ENCODE measurements around the gene IGLON5. TPM values are rescaled to one million over a fixed set of nuclear protein-coding genes. Genes with fewer than 3 reads are reported as not detected.

The IGLON5 gene
- not detected for total RNA-seq

DNA sequence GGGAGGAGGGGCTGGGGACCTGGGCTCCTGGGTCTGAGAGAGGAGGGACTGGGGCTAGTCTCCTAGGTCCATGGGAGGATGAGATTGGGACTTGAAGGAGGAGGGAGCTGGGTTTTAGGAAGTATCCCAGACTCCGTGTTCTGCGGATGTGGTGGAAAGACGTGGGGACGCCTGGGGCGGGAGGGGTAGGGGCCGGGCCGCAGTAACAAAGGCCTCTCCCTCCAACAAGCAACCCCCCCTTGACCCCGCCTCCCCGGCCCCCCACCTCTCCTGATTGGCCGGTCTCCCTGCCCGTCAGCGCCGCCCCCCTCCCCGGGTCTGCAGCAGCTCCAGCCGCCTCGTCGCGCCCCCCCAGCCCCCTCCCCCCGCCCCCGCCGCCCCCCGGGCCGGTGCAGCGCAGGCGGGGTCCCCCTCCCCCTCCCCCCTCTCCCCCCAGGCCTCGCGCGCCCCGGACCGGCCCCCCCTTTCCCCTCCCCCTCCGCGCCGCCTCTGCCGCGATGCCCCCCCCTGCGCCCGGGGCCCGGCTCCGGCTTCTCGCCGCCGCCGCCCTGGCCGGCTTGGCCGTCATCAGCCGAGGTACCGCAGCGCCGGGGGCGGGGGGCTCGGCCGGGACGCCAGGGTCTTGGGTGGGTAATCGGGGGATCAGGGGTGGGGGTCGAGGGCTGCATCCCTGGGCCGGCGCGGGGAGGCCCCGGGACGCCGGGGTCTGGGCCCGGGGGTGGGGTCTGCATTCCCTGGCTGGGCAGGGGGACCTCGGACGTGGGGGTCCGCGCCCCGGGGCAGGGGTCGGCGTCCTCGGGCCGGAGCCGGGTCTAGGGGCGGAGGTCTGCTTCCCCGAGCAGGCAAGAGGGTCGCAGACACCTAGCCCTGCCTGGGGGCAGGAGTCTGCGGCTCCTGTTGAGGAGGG is at the start of gene IGLON5:
Gene IGLON5 (plus strand): TSS at position 294 of the 907 bp plus-strand sequence. CDS start 204 bp downstream, at position 498.
- DNase-seq: no peak

DNA sequence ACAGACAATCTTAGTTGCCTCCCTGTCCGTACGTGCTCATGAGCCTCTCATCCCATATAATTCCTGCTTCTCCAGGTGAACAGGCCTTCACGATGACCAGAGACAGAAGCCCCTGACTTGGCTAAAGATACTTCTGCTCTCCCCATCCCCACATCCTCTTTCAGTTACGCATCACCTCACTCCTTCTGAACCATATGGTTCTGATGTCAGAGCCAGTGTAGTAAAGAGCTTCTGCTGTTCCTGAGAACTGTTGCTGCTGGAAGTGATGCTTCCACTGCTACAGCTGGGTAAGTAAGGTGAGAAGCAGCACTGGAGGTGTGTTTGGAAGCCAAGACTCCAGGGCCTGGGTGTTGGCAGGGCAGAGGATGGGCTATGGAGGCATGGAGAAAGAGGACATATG is 47.6 kb upstream of the IGLON5 start:
- DNase-seq: no peak

DNA sequence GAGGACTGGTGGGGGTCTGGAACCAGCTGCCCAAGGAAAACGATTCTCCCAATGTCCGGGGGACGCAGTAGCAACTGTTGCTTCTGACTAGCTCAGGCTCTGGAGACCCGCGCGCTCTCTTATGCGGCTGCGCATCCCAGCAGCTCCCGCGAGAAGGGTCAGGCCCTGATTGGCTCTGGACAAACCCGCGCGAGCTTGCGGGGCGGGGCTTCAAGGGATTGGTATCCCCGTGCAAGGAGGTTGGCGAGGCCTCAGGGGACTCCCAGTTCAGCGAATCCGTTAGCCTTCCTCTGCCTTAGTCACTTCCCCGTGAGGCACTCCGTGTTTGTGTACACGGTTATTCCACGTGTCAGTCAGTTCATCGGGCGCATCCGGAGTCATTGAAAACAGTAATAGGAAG is 40.4 kb upstream of the IGLON5 start:
- DNase-seq: no peak

DNA sequence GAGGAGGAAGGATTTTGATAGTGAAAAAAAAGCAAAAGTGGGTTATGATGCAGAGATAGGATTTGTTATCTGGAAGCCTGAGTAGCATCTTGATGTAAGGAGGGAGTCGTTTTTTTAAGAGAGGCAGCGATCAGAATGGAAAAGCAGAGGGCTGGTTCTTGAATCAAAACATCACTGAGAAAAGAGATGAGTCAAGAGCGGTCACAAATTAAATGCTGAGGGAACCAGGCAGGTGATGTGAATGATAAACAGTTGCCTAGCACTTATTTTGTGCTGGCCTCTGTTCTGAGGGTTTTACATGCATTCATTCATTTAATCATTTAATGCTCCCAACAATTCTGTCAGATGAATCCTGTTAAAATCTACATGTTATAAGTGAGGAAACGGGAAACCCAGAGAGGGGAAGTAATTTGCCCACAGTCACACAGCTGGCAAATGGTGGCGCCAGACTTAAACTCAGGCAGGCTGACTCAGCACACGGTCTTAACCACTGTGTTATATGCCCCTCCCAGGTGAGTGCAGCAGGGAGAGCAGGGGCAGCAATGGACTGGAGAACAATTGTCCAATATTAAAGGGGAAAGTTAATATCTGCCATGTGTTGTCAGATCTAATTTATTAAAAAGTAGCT is 39.1 kb upstream of the IGLON5 start:
- no peak for DNase-seq

- DNase-seq: no peak
Observed at GRCh38 chr19:51274049-51274770, 37.2 kb upstream of the IGLON5 start.

DNA sequence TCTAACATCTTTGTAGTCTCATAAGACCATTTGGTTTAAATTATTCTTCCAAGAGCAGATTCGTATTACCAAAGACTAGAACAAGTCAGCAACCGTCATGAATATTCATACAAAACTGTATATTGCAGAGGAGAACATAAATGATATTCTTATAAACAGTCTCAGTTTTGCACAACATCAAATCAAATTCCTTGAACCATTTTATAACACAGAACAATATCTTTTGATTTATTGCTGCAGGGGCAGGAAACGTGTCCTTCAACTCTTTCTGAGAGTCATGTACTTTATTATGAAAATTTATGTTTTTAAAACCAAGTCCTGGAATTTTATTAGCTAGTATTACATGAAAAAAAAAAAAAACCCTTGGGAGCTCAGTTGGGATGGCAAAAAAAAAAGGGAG is 34.3 kb upstream of the IGLON5 start:
- DNase-seq: no peak

- no peak for DNase-seq
Observed at GRCh38 chr19:51282335-51282734, 29.1 kb upstream of the IGLON5 start.

DNA sequence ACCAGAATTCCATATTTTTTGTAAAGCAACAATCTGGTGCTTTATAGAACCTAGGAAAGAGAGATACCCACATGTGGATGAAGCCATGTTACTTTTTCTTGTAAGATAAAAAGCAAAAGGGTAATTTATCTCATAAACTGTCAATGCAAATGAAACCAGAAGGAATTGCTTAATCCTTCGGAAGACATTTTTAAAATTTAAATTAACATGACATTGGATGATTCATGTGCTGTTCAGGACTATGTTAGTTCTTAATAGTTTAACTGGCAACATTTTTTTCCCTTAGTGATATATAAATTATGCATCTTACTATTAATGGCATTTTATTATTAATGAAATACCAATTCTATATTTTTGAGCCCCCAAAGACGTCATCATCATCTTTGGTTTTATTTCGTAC is 25.8 kb upstream of the IGLON5 start:
- no peak for DNase-seq

DNA sequence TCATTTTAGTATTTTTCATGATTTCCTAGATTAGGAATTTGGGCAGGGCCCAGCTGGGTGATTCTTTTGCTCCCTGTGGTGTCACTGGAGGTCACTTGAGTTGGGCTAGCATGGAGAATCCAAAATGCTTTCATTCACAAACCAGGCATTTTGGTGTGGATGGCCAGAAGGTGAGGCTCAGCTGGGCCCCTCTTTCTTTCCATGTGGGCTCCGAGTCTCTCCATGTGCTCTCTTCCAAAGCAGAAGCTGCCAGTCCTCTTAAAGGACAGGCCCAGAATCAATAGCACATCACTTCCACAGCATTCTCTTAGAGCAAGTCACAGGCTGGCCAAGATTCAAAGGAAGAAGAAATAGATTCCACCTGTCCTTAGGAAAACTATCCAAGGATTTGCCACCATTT is 21.8 kb upstream of the IGLON5 start:
- DNase-seq: no peak

GRCh38 chr19:51292971-51293370 is 18.5 kb upstream of the IGLON5 start:
- no peak for DNase-seq

GRCh38 chr19:51293571-51294210 is 17.8 kb upstream of the IGLON5 start:
- no peak for DNase-seq

DNA sequence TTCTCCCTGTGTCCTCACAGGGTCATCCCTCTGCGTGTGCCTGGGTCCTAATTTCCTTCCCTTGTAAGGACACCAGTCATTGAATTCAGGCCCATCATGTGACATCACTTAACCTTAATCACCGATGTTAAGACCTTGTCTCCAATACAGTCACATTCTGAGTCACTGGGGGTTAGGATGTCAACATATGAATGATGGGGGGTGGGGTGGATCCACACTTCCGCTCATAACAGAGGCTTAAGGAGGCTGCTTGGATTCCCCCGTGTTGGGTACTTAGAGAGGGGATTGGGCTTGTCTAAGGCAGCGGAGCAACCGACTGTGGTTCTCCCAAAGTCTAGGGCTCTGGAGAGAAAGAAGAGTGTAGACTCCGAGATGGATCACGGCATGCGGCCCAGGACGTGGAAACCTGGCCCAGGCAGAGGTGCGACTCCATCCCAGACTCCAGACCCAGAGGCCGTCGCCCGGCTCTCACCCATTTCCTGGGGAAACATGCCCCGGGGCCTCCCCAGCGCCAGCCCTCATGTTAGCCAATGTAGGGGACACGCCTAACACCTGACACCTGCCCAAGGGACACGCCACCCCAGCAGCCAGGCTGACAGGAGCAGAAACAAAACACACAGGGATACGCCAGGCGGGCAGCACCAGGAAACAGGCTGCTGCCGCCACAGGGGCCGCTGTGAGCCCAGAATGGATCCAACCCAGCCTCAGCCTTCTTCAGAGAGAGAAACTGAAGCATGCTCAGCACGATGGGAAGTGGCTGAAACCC is 17.1 kb upstream of the IGLON5 start:
- DNase-seq: no peak

GRCh38 chr19:51294977-51295375 is 16.5 kb upstream of the IGLON5 start:
- DNase-seq: no peak

GRCh38 chr19:51295382-51296126 is 15.9 kb upstream of the IGLON5 start:
- no peak for DNase-seq

DNA sequence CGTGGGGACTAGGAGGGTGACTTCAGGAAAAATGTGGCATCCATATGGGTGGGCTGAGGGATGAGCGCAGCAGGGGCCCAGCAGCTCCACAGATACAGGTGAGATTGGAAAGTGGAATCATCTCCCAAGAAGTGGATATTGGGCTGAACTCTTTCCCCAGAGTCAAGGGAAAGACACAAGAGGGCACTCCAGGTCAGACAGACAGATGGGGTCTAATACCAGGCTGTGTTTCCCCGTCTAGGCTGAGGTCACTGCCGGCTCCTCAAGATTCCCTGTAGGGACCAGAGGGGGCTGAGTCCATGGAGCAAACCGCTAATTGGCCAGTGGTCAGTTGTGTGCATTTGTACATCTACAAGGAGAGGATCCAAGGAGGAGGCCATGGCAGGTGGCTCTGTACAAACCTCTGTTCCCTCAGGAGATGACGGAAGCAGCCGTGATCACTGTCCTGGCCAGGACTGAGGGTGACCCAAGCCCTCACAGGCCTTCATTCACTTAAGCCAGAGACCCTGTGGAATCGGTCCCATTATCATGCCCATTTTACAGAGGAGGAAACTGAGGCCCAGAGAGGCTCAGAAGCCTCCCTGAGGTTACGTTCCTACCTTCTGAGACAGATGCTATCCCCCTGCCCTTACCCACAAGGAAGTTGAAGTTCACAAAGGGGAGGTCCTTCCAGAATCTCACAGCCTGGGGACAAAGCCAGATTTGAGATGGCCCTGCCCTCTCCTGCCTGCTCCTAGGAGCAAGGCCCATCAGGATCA is 14.9 kb upstream of the IGLON5 start:
- DNase-seq: no peak

GRCh38 chr19:51297406-51297805 is 14.0 kb upstream of the IGLON5 start:
- no peak for DNase-seq

DNA sequence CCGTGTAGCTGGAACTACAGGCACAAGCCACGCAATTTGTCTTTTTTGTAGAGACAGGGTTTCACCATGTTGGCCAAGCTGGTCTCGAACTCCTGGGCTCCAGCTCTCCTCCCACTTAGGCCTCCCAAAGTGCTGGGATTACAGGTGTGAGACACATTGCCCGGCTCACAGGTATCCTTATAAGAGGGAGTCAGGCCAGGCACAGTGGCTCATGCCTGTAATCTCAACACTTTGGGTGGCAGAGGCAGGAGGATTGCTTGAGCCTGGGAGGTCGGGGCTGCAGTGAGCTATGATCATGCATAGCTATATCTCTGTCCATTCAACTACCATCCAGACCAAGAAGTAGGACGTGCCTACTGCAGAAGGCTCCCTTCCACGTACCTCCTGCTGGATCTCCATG is 10.2 kb upstream of the IGLON5 start:
- no peak for DNase-seq

GRCh38 chr19:51305479-51305878 is 6.0 kb upstream of the IGLON5 start:
- DNase-seq: no peak

DNA sequence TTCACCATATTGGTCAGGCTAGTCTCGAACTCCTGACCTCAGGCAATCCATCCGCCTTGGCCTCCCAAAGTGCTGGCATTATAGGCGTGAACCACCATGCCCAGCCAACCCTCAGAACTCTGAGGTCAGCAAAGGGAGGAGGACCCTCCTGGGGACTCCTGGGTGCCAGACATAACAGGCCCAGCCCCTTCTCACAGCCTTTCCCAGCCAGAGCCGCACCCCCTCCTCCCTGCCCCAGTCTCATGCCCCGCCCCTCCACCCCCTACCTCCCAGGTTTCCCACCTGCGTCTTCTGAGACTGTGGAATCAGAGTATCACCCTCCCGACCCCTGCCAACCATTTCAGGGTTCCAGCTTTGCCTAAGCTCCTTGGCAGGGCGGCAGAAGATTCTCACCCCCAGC is 5.2 kb downstream of the IGLON5 start:
- DNase-seq: no peak

- no peak for DNase-seq
Observed at GRCh38 chr19:51317376-51317775, 5.9 kb downstream of the IGLON5 start.

- no peak for DNase-seq
Observed at GRCh38 chr19:51317968-51318367, 6.5 kb downstream of the IGLON5 start.

Data from effector CD4-positive, alpha-beta T cell (primary cell).